ENCODE measurements around the gene ACCS. TPM values are rescaled to one million over a fixed set of nuclear protein-coding genes. Genes with fewer than 3 reads are reported as not detected.
A peak's percentile ranks its signal among the peaks of the same experiment; 100 is the strongest.

The ACCS gene
- polyA plus RNA-seq, 1 donor from 2014 or later = 2.1 TPM

DNA sequence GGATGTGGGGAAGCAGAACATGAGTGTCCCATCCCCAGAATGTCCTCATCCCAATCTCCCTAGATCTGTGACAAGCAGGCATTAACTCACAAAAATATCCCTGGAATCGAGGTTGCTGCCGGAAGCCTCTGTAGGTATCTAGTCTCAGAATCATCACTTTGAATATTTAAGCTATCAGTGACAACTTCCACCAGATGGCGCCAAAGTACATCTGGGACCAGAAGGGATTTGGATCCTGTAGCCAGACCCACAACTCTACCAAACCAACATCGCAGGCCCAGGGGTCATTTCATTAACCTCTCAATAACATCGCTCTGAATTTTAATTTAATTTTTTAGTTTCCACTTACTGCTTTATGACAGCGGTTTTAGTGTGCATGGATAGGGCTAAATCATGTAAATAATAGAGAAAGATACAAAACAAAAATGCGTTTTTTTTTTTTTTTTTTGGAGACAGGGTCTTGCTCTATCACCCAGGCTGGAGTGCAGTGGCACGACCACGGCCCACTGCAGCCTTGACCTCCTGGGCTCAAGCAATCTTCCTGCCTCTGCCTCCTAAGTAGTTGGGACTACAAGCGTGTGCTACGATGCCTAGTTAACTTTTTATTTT lies 28.3 kb downstream of the ACCS start:
- H3K4me1 Mint-ChIP-seq = peaks cover 16 to 23% (median 20%) of the 10 kb centered on the region in 3 donors
- peak overlapping the region; percentile 66 to 90 (median 84) for H3K4me3 Mint-ChIP-seq
- no peaks in the 10 kb centered on the region for H3K9me3 Mint-ChIP-seq
- no peaks in the 10 kb centered on the region for H3K36me3 Mint-ChIP-seq
- H3K27me3 Mint-ChIP-seq = no peaks in the 10 kb centered on the region
- peak overlapping the region; percentile 10 to 91 (median 69) for H3K27ac Mint-ChIP-seq

DNA sequence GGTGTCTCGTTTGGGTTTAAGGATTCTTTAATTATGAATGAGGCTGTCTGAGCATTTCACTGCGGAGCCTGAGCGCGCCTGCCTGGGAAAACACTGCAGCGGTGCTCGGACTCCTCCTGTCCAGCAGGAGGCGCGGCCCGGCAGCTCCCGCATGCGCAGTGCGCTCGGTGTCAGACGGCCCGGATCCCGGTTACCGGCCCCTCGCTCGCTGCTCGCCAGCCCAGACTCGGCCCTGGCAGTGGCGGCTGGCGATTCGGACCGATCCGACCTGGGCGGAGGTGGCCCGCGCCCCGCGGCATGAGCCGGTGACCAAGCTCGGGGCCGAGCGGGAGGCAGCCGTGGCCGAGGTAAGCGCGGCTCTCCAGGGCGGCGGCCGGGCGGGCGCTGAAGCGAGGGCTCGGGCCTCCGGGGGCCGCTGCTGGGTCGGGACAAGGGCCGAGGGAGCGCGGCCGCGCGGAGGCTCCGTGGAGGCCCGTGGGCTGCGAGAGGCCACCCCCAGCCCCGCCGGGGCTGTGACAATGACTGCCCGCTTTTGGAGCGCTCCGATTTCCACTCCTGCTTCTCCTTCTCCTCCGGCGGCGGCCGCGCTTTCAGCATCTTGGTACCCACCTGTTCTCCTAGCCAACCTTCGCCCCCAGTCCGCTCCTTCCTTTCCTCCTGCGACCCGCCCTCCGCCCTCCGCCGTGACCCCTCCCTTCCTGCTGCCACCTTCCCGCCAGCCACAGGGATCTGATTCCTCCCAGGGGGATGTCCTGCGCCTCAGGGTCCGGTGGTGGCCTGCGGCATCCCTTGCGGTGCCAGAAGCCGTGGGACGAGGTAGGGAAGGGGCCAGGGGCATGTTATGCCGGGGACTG lies 29.7 kb downstream of the ACCS start, which contains the start of gene EXT2:
Gene EXT2, plus strand, starts transcription at position 173 of the 854 bp plus-strand sequence. CDS start 12,035 bp downstream, outside the sequence.
- H3K4me1 Mint-ChIP-seq = peaks cover 18 to 23% (median 20%) of the 10 kb centered on the region in 3 donors
- peak within 1 kb of the TSS; percentile 34 to 83 (median 53) for H3K27ac Mint-ChIP-seq
- H3K36me3 Mint-ChIP-seq = no peaks in the 10 kb centered on the region
- no peaks in the 10 kb centered on the region for H3K27me3 Mint-ChIP-seq
- H3K4me3 Mint-ChIP-seq = peak within 1 kb of the TSS; percentile 66 to 94 (median 88)
- no peaks in the 10 kb centered on the region for H3K9me3 Mint-ChIP-seq

DNA sequence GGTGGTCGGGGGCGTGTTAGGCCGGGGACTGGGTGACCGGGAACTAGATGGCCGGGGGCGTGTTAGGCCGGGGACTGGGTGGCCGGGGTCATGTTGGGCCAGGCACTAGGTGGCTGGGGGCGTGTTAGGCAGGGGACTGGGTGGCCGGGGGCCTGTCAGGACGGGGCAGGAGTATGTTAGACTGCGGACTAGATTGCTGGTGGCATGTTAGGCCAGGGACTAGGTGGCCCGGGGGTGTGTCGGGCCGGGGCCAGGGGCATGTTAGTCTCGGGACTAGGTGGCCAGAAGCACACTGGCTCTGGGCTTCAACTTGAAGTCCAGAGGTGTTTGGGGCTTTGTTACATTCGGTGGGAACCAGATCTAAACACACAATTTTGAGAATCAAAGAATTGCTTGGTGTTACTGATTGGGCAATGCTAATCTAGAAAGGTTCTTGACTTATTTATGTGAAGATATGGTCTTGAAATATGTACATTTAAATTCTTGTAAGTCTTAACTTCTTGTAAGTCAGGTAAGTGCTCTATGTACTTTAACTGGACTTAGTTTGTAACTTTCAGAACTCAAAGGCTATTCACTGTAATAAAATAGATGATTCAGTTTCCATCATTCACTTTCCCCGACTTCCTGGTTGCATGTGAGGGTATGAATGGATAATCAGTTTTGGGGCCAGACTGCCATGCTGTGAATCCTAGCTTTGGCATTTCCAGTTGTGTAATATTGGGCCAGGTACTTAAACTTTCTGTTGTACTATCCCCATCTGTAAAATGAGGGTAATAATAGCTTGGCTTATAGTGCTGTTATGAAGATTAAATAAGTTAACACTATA lies 30.5 kb downstream of the ACCS start:
- Mint-ChIP-seq H3K9me3 (no peaks in the 10 kb centered on the region), H3K27ac (peak overlapping the region in 1 of 3 donors; percentile 83), H3K4me3 (peak overlapping the region; percentile 66 to 94 (median 88)), H3K36me3 (no peaks in the 10 kb centered on the region), H3K27me3 (no peaks in the 10 kb centered on the region), H3K4me1 (peaks cover 18 to 24% (median 20%) of the 10 kb centered on the region in 3 donors)

DNA sequence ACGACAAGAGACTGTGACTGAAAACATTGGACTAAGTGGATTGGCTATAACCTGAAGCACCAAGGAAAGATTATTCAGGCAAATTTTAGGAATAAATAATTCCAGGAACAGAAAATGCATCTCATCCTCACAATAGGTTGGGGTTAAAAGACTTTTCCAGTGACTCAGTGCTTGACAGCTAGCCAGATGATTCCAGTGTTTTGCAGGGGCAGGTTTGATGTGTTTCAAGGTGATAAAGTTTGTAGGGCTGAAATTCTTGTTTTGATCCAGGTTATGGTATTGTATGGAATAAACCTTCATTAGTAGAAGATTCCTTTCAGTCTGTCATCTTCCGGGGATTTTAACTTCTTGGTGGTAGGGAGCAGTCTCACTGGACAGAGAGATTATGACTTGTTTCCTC lies 31.8 kb downstream of the ACCS start:
- H3K9me3 Mint-ChIP-seq = no peaks in the 10 kb centered on the region
- H3K4me3 Mint-ChIP-seq = no peak overlapping the region
- H3K4me1 Mint-ChIP-seq = peaks cover 18 to 31% (median 23%) of the 10 kb centered on the region in 3 donors
- no peaks in the 10 kb centered on the region for H3K27me3 Mint-ChIP-seq
- no peaks in the 10 kb centered on the region for H3K36me3 Mint-ChIP-seq
- peak overlapping the region in 1 of 3 donors; percentile 8 for H3K27ac Mint-ChIP-seq

DNA sequence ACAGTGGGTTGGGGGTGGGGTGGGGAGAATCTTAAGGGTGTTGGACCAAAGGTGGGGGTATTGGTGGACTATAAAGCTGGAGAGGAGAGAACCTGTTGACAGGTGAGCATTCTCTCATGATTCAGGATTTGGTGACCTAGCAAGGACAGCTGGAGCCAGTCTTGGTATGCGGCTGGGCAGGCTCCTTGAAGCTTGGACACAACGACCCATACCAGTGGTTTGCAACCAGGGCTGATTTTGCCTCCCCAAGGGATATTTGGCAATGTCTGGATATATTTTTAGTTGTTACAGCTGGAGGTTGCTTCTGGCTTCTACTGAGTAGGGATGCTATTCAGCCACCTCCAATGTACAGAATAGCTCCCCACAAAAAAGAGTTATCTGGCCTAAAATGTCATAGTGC lies 35.0 kb downstream of the ACCS start:
- Mint-ChIP-seq H3K4me3 (peak overlapping the region in 1 of 4 donors; percentile 17), H3K4me1 (peaks cover 8 to 26% (median 18%) of the 10 kb centered on the region in 3 donors), H3K9me3 (no peaks in the 10 kb centered on the region), H3K27me3 (no peaks in the 10 kb centered on the region), H3K36me3 (no peaks in the 10 kb centered on the region), H3K27ac (peak overlapping the region in 1 of 3 donors; percentile 31)

DNA sequence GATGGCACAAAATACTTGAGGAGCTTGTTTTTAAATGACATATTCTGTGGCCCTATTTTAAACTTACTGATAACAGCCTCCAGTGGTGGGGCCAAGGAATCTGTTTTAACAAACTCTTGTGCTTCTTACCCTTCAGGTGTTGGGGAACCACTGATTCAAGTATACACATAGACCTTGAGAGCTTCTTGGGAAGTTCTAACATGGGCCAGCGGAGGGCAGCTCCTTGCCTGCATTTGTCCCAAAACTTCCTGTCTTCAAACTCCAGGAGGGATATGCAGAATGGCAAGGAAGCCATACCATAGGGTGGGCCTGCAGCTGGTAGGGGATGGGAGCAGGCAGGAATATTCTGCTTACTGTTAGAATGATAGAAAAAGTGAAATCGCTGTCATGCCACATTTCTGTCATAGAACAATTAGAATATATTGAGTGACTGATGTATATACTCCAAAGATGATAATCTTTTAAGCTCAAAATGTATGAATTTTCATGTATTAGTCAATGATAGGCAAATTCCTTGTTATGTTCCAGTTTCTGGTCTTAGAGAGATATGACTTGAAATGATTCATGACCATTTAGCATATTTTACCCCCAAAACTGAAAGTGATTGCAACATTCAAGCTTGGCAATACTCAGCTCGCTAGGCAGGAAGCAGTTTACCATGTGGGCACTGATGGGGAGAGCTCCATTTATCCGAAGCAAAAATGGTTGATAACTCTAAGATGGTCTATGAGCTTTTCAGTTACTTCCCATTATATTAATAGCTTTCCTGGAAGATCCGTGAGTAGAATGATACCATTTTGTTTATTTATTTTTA lies 38.6 kb downstream of the ACCS start:
- Mint-ChIP-seq H3K27me3 (no peaks in the 10 kb centered on the region), H3K4me3 (no peak overlapping the region), H3K27ac (no peak overlapping the region), H3K4me1 (peaks cover 2 to 12% (median 10%) of the 10 kb centered on the region in 3 donors), H3K9me3 (no peaks in the 10 kb centered on the region), H3K36me3 (no peaks in the 10 kb centered on the region)

DNA sequence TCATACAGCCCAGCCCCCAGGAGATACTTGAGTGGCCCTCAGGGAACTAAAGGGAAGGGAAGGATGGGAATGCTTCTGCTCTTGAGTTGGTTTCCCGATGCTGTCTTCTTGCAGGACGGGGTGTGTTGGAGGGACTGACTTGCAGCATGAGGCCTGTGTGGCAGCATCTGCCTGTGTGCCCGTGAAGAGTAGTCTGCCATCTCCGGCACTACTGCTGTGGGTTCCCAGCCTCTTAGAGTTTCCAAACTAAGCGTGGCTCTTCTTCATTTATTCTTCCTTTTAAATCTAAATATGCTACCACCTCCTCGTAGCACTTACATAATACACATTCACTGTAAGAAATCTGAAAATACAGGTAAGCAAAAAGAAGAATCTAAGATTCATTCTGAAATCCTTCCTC lies 42.2 kb downstream of the ACCS start:
- Mint-ChIP-seq H3K9me3 (no peaks in the 10 kb centered on the region), H3K4me3 (no peak overlapping the region), H3K36me3 (no peaks in the 10 kb centered on the region), H3K27ac (no peak overlapping the region), H3K27me3 (no peaks in the 10 kb centered on the region), H3K4me1 (peaks cover 5 to 9% (median 7%) of the 10 kb centered on the region in 3 donors)

DNA sequence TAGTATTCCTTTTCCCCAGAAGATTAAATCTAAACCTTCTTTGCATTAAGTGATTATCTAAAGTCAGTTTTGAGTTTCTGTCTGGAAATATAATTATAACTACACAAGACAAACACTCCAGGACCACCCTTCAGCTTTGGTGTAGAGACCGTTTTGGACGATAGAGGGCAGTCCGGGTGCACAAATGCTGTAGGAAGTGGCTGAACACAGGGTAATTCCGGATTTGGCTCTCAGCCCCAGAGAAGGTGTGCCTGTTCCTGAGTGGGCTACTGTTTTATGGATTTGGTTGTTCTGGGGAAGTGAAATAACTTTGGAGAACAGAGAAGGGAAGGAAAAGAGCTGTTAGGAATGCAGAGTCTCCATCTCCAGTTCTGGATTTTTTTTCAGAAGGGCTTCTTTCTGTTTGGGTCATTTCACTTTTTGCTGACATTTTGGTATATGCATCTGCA lies 44.2 kb downstream of the ACCS start:
- no peak overlapping the region for H3K27ac Mint-ChIP-seq
- H3K9me3 Mint-ChIP-seq = no peaks in the 10 kb centered on the region

DNA sequence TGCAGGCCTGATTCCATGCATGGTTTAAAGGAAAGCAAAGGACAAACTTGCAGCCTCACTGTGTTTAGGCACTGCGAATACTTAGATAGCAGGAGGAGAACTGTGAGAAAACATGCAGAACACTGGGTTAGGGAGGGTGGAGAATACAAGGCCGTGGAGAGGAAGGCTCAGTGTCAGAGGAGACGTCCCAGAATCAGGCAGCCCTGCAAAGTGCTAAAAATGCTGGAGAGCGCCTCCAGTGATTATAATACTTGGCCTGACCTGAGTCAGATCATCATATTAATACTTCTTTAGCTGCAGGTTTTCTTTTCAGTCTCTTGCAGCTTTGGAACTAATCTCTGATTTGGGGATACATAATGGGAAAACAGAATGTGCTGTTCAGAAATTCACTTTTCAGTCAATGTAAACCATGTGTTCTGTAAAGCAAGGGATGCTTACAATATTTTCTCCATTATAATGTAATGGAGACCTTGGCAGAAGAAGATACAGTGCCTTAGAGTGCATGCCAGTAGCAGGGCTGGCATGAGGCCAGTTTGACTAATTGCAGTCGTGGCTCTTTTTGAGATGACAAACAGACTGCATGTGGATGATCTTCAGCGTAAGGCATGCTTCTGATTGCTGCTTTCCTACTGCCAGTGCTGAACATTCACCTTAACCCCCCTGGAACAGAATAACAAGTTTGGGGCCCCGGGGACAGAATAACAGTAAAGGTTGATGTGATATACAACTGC lies 46.2 kb downstream of the ACCS start:
- Mint-ChIP-seq H3K4me3 (no peak overlapping the region), H3K9me3 (no peaks in the 10 kb centered on the region), H3K36me3 (no peaks in the 10 kb centered on the region), H3K27ac (no peak overlapping the region), H3K4me1 (peaks cover 5 to 6% (median 5%) of the 10 kb centered on the region in 3 donors), H3K27me3 (no peaks in the 10 kb centered on the region)

More for the DNA sequence above, 44.2 kb downstream of the ACCS start:
- no peak overlapping the region for H3K4me3 Mint-ChIP-seq
- H3K36me3 Mint-ChIP-seq = no peaks in the 10 kb centered on the region
- H3K27me3 Mint-ChIP-seq = no peaks in the 10 kb centered on the region
- H3K4me1 Mint-ChIP-seq = peaks cover 5 to 6% (median 5%) of the 10 kb centered on the region in 3 donors

DNA sequence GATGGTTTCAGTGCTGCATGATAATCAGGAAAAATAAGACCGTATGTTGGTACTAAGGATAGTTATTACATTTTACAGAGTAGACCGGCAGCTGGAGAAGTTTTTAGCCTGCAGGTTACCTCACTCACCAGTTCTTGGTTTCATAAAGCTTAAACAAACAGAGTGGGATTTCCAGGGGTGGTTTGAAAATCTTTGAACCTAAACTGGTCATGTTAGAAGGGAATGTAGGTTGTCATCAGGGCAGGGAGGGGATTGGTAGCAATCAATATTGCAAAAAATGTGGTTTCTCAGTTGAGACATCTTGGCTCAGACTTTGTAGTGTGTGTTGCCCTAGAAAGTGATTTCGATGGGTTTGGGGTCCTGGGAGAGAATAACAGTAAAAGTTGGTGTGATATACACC lies 46.9 kb downstream of the ACCS start:
- no peaks in the 10 kb centered on the region for H3K36me3 Mint-ChIP-seq
- H3K4me1 Mint-ChIP-seq = peaks cover 5 to 6% (median 6%) of the 10 kb centered on the region in 3 donors
- H3K9me3 Mint-ChIP-seq = no peaks in the 10 kb centered on the region
- H3K27me3 Mint-ChIP-seq = no peaks in the 10 kb centered on the region
- peak overlapping the region in 1 of 4 donors; percentile 19 for H3K4me3 Mint-ChIP-seq
- H3K27ac Mint-ChIP-seq = no peak overlapping the region

DNA sequence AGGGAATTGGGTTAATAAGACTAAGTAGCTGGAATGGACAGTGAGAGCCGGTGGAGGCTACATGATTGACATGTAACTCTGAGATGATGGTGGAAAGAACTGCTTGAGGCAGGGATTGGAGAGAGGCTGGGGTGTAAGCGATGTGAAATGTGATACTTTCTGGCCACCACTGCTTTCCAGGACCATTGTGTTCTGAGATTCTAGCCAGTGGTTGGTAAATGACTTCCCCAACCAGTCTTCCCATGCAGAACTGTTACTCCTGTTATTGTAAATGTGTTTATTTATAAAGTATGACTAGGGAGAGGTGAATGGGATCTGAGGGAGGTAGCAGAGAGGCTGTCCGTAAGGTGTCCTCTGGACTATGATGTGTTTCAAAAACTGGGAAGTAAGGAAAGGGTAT lies 47.5 kb downstream of the ACCS start:
- Mint-ChIP-seq H3K4me1 (peaks cover 5 to 6% (median 6%) of the 10 kb centered on the region in 3 donors), H3K27me3 (no peaks in the 10 kb centered on the region), H3K36me3 (no peaks in the 10 kb centered on the region), H3K4me3 (no peak overlapping the region), H3K27ac (no peak overlapping the region), H3K9me3 (no peaks in the 10 kb centered on the region)

DNA sequence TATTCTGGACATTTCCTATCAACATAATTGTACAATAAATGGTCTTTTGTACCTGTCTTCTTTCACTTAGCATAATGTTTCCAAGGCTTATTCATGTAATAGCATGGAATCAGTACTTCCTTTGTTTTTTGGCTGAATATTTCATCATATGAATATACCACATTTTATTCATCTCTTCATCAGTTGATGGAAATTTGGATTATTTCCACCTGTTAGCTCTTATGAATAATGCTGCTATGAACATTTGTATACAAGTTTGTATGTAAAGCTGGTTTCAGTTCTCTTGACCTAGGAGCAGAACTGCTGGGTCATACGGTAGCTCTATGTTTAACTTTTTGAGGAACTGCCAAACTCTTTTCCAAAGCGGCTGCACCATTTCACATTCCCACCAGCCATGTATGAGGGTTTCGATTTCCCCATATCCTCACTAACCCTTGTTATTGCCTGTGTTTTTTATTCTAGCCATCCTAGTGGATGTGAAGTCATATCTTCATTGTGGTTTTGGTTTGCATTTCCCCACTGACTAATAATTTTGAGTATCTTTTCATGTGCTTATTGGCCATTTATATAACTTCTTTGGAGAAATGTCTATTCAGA lies 50.3 kb downstream of the ACCS start:
- Mint-ChIP-seq H3K9me3 (no peaks in the 10 kb centered on the region), H3K27me3 (no peaks in the 10 kb centered on the region), H3K4me1 (peaks cover 0 to 4% (median 0%) of the 10 kb centered on the region in 3 donors), H3K27ac (no peak overlapping the region), H3K4me3 (no peak overlapping the region), H3K36me3 (no peaks in the 10 kb centered on the region)

DNA sequence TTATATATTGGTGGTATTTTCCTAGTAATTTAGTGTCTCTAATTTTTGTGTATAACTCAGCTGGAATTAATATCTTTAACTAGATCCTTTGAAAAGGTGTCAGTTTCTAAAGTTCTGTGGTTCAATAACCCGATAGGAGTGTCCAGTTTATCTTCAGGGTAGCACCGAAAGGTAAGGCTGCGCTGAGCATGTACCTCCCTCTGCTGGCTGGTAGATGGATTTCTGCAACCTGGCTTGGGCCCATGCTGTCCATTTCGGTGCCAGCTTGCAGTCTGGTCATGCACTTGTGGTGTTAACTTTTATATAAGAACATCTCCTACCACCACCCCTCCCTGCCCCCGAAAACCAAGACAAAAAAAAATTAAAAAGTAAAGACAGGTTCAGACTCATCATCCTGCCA lies 54.1 kb downstream of the ACCS start:
- H3K36me3 Mint-ChIP-seq = peaks cover 4% of the 10 kb centered on the region
- no peaks in the 10 kb centered on the region for H3K27me3 Mint-ChIP-seq
- no peak overlapping the region for H3K27ac Mint-ChIP-seq
- H3K4me3 Mint-ChIP-seq = no peak overlapping the region
- peaks cover 0 to 4% (median 0%) of the 10 kb centered on the region in 3 donors for H3K4me1 Mint-ChIP-seq
- H3K9me3 Mint-ChIP-seq = no peaks in the 10 kb centered on the region

All from IgD-negative memory B cell (primary cell).